IPS-18c (cell line): ENCODE results near the gene DLGAP1.

Experiments
- H3K4me3 ChIP-seq: 2 replicates; pipeline ENCODE4 v1.7.0; 2013; ENCODE audit warnings: low read depth, mild to moderate bottlenecking, low read length, moderate library complexity; ENCODE audit not compliant: insufficient read depth
- H3K9me3 ChIP-seq: one replicate; pipeline ENCODE4 v1.6.1; 2013; ENCODE audit warnings: mild to moderate bottlenecking, low read length, moderate library complexity; ENCODE audit not compliant: control insufficient read depth, insufficient read depth

DLGAP1 gene

DNA sequence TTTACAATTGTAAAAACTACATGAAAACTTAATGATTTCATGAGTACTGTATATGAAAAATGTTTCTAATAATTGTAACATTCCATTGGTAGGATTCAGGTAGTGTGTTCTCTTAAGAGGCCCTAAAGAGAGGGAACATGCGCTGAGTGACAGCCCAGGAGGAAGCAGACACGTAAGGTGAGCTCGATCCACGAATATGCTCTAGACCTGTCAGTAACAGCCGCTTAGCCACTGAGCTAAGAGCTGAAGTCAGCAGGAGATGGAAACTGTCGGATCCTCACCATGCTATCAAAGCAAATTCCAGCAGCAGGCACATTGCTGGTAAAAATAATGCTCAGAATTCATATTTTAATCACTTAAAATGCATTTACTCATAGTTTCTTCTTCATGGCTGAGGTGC, 658.7 kb downstream of the DLGAP1 start:
- Histone ChIP-seq H3K4me3 (no peak overlapping the region), H3K9me3 (no peaks in the 10 kb centered on the region)

DNA sequence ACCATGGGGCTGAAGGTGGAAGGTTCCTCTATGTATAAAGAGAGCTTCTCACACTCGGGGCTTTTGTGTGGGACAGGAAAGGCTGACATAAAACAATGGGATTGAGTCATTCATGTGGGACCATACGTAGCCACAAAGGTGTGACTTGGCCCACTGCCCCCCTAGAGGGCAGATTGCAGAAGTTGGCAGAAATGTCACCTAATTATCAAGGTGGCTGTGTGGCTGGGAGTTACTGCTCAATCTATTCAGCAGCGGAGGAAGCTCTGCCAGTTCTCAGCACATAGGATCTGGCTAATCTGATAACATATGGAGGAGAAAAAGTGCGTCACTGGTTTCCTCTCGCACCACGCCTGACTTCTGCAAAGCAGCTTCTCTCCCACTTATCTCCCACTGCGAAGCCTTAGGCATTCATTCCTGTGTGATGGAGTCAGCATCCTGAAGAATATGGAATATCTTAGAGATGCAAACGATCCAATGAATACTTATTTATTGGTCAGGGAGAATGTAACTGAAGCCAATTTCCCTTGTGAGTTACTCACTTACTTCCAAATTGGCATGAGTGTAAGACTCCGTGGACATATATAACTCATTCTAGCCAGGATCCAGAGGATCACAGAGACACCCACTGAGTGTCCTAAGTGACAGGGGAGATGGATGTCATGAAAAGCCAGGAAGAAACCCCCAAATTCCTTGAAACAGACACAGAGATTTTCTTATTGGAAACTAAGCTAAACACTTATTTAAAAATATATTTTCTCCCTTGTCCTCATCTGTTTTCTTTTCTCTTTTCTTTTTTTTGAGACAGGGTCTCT, 660.4 kb downstream of the DLGAP1 start:
- Histone ChIP-seq H3K4me3 (no peak overlapping the region), H3K9me3 (no peaks in the 10 kb centered on the region)

DNA sequence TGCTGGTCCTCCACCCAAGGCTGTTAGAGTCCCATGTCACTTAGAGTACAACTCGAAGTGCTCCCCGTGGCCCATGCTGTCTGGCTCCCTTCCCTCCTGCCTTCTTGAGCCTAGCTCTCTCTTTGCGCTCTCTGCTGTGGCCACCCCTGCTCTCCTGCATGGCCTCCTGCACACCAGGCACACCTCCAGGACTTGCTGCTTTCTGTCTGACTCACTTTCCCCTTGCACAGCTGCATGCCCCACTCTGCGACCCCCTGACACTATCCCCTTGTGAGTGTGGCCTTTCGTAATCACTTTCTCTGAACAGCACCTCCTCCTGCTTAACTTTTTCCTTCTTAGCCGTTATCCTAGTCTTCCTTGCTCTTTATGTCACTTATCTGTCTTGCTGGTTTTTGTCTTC, 661.6 kb downstream of the DLGAP1 start:
- Histone ChIP-seq H3K9me3 (no peaks in the 10 kb centered on the region), H3K4me3 (no peak overlapping the region)

GRCh38 chr18:3793111-3793510, 662.0 kb downstream of the DLGAP1 start:
- H3K9me3 ChIP-seq: no peaks in the 10 kb centered on the region
- no peak overlapping the region for H3K4me3 ChIP-seq

DNA sequence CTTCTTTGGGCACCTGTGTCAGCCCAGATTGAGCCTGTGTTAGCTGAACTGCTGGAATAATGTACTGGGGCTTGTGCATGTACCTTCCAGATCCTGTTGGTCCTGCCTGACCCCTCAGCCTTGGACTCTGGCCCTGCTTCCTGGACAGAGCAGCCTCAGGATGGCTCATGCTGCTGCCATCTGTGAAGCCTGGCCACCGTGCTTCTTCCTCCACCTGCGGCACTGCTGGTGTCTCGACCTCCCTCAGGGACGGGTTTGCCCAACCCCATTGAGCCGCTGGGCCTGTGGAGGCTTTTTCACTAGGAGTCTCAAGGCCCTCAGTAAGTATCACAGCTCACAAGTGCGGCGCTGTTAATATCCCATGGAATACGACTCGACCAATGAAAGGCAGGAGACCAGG, 662.4 kb downstream of the DLGAP1 start:
- no peaks in the 10 kb centered on the region for H3K9me3 ChIP-seq
- H3K4me3 ChIP-seq: no peak overlapping the region

GRCh38 chr18:3791238-3791637, 663.9 kb downstream of the DLGAP1 start:
- no peak overlapping the region for H3K4me3 ChIP-seq
- no peaks in the 10 kb centered on the region for H3K9me3 ChIP-seq

GRCh38 chr18:3790703-3791102, 664.4 kb downstream of the DLGAP1 start:
- no peak overlapping the region for H3K4me3 ChIP-seq
- H3K9me3 ChIP-seq: no peaks in the 10 kb centered on the region

GRCh38 chr18:3789525-3789924, 665.6 kb downstream of the DLGAP1 start:
- Histone ChIP-seq H3K9me3 (peaks cover 6% of the 10 kb centered on the region), H3K4me3 (no peak overlapping the region)

DNA sequence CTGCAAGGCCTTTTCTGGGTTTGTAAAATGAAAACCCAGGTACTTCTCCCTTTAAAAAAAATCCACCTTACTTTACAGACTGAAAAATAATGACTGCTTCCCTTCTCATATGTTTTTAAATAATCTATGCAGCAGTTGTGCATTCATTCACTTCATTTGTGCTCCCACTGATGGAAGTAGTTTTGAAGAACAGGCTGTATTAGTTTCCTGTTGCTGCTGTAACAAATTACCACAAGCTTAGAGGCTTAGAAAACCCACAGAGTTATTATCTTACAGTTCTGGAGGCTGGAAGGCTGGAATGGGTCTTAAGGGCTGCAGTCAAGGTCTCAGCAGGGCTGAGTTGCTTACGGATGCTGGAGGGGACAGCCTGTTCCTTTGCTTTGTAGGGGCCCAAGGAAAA, 670.2 kb downstream of the DLGAP1 start:
- H3K4me3 ChIP-seq: no peak overlapping the region
- peaks cover 7% of the 10 kb centered on the region for H3K9me3 ChIP-seq

- Histone ChIP-seq H3K4me3 (no peak overlapping the region), H3K9me3 (peaks cover 7% of the 10 kb centered on the region)
Observed at GRCh38 chr18:3782901-3783300, 672.2 kb downstream of the DLGAP1 start.

DNA sequence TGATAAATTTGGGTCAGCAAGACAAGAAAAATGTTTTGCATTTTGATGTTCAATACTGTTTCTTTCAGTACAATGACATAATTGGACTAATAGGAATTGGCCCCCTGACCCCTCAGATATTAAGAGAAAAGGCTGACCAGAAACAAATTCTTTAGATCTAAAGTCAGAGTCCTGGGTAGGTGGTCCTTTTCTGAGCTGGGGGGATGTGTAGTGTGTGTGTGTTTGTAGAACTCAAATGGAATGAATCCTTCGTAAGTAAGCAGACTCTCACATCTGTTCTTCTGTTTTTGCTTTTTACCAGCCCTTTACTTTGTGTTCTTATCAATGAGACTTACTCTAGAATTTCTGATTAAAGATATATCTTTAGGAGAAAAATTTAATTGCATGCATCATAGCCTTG, 677.4 kb downstream of the DLGAP1 start:
- H3K9me3 ChIP-seq: no peaks in the 10 kb centered on the region
- H3K4me3 ChIP-seq: no peak overlapping the region

- Histone ChIP-seq H3K4me3 (no peak overlapping the region), H3K9me3 (no peaks in the 10 kb centered on the region)
Observed at GRCh38 chr18:3777122-3777521, 678.0 kb downstream of the DLGAP1 start.

DNA sequence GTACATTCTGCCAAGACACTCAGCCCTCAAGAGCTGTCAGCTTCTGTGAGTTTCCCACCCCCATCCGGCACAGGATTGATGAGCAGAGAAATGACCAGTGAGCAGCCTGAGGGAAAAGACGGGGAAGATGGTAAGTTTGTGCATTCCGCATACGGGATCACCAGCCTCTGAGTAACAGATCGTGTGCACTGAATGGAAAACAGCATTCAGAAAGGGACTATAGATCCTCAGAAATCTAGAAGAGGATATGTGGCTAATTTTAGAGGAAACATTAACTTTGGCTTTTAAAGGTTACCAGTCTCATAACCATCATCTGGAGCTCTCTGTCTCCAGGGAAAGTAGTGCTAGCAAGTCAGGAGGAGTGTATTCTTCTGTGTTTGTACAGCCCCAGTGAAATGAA, 679.1 kb downstream of the DLGAP1 start:
- no peaks in the 10 kb centered on the region for H3K9me3 ChIP-seq
- H3K4me3 ChIP-seq: no peak overlapping the region

GRCh38 chr18:3773303-3773702, 681.8 kb downstream of the DLGAP1 start:
- Histone ChIP-seq H3K9me3 (no peaks in the 10 kb centered on the region), H3K4me3 (no peak overlapping the region)

- Histone ChIP-seq H3K9me3 (no peaks in the 10 kb centered on the region), H3K4me3 (peak overlapping the region; percentile 46)
Observed at GRCh38 chr18:3771121-3771971, 683.8 kb downstream of the DLGAP1 start.

DNA sequence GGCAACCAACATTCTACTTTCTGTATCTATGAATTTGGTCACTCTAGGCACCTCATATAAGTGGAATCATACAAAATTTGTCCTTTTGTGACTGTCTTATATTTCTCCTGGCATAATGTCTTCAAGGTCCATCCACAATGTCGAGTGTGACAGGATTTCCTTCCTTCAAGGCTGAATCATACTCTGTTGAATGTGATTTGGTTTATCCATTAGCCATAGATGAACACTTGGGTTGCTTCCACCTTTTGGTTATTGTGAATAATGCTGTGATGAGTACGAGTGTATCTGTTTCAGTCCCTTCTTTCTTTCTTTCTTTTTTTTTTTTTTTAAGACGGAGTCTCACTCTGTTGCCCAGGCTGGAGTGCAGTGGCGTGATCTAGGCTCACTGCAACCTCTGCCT, 693.8 kb downstream of the DLGAP1 start:
- H3K9me3 ChIP-seq: no peaks in the 10 kb centered on the region
- no peak overlapping the region for H3K4me3 ChIP-seq

DNA sequence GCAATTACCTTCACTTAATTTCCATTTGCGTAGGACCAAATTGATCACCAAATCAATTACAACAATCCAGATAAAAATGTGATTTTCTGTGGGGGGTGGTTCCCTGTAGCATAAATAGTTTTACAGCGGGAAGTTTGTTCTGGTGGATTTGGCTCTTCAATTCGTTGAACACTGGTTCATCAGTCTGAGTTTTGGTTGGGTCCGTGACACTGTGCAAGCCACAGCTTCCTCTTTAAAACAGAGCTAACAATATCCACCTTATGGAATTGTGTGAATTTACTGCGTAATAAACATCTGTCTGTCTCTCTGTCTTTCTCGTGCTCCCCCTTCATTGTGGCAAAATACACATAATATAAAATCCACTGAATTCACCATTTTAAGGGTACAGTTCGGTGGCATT, 694.4 kb downstream of the DLGAP1 start:
- Histone ChIP-seq H3K4me3 (no peak overlapping the region), H3K9me3 (no peaks in the 10 kb centered on the region)

DNA sequence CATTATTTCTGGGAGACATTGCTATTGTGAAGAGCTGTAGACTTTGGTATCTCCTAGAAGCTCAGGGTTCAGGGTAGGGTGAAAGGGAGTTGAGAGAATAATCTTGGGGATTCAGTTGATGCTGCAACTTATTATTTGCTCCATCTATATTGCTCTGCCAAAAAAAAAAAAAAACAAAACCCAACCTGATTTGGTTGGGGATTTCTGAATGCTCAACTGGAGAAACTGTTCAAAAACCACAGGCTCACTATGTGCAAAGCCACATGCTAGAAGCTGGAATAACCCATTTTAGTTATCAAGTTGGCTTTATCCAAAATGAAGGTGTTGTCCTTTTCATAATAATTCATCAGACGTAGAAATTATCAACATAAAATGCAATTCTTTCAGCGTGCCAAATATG, 696.0 kb downstream of the DLGAP1 start:
- H3K4me3 ChIP-seq: no peak overlapping the region
- H3K9me3 ChIP-seq: no peaks in the 10 kb centered on the region
